Sigmoid colon (tissue), 7 donors: ENCODE results near the gene TREM2. TPM values are rescaled to one million over a fixed set of nuclear protein-coding genes. Genes with fewer than 3 reads are reported as not detected.

Experiments used
- DNase-seq: peaks from one replicate; pipeline ENCODE4 v3.0.0-alpha.2; 2019
- H3K27ac ChIP-seq, 4 donors: fragments of 200-600 bp; sonication (generic); one replicate each; pipeline ENCODE4 v1.5.1; 2016 to 2019; ENCODE audit warnings: mild to moderate bottlenecking in 1 of 4
- H3K27me3 ChIP-seq, 3 donors: fragments of 200-600 bp; sonication (generic); one replicate each; pipeline ENCODE4 v1.5.1; 2019; ENCODE audit warnings: mild to moderate bottlenecking in 1 of 3
- H3K36me3 ChIP-seq, 4 donors: fragments of 200-600 bp; sonication (generic); one replicate each; pipeline ENCODE4 v1.5.1; 2016 to 2019
- H3K4me1 ChIP-seq, 4 donors: fragments of 200-600 bp; sonication (generic); one replicate each; pipeline ENCODE4 v1.5.1; 2017 to 2019
- H3K4me3 ChIP-seq, 4 donors: fragments of 200-600 bp; sonication (generic); one replicate each; pipeline ENCODE4 v1.5.1; 2017 to 2019; ENCODE audit warnings: mild to moderate bottlenecking in 2 of 4, moderate library complexity in 1 of 4
- H3K9me3 ChIP-seq, 4 donors: fragments of 200-600 bp in 3 of 4; sonication (generic) in 3 of 4; one replicate each; pipeline versions ENCODE4 v1.5.1 to v1.6.1; 2013 to 2019
- CTCF ChIP-seq, 4 experiments: fragments of 450-650 bp in 3 of 4; fragments of 200-600 bp in 1 of 4; IDR thresholded peaks; one replicate each; pipeline ENCODE4 v1.5.1; 2016 to 2019; ENCODE audit warnings: antibody characterized with exemption in 4 of 4, mild to moderate bottlenecking in 3 of 4, moderate library complexity in 2 of 4
- EP300 ChIP-seq, 4 donors: sonication (generic); formaldehyde crosslinking; IDR thresholded peaks; one replicate each; pipeline ENCODE4 v1.6.1; 2017; ENCODE audit warnings: antibody characterized with exemption in 4 of 4
- POLR2A ChIP-seq, 2 donors: fragments of 450-650 bp; IDR thresholded peaks; one replicate each; pipeline ENCODE4 v1.6.1; 2016; ENCODE audit warnings: antibody characterized with exemption in 2 of 2, mild to moderate bottlenecking in 2 of 2, moderate library complexity in 2 of 2
- POLR2AphosphoS5 ChIP-seq, 4 donors: sonication (generic); formaldehyde crosslinking; IDR thresholded peaks; one replicate each; pipeline ENCODE4 v1.6.1; 2017; ENCODE audit warnings: antibody characterized with exemption in 4 of 4
- WGBS, 2 donors: extraction: QIAGEN DNeasy Blood & Tissue Kit; methylation state at CpG; one replicate each; pipeline ENCODE4 v1.1.7; 2013; 5-methylcytosine and 5-hydroxymethylcytosine counted together
- intact Hi-C: fragments of 100-400 bp; cut with DNase I; formaldehyde crosslinking; loops from one replicate; pipeline ENCODE4 v1.15.1; 2023
- polyA plus RNA-seq, 3 donors: library from polyadenylated mRNA; stranded (reverse); fragments of 200-250 nt; gene quantifications; one replicate each; pipeline ENCODE4 v1.2.3, GENCODE V29; 2013
- total RNA-seq, 4 donors: library from RNA; depleted of rRNA; stranded (reverse); fragments of >200 nt; gene quantifications; one replicate each; pipeline ENCODE4 v1.1.0, GENCODE V29; 2016
- donor health status: healthy with polysubstance abuse.
- donor health status: Bipolar disorder and iron deficiency.
- donor health status: healthy.

TREM2 gene
- total and polyA plus RNA-seq, 7 donors: 0.83 to 7.4 (median 3.4) TPM; not detected in 1

GRCh38 chr6:41194386-41194785, 31.5 kb upstream of the TREM2 start:
- Histone ChIP-seq H3K36me3 (no peaks in the 10 kb centered on the region), H3K9me3 (peaks cover 0 to 7% (median 2%) of the 10 kb centered on the region in 4 donors), H3K4me3 (no peak overlapping the region), H3K27me3 (peaks cover 0 to 17% (median 0%) of the 10 kb centered on the region in 3 donors), H3K27ac (no peak overlapping the region), H3K4me1 (no peaks in the 10 kb centered on the region)
- intact Hi-C loops: no loop called here
- no peak for TF ChIP-seq EP300 (IDR thresholded peaks at IDR 0.05)
- no peak for TF ChIP-seq CTCF (IDR thresholded peaks at IDR 0.05)
- no peak for TF ChIP-seq POLR2A (IDR thresholded peaks at IDR 0.05)
- no peak for TF ChIP-seq POLR2AphosphoS5 (IDR thresholded peaks at IDR 0.05)
- DNase-seq: no peak
- WGBS, 2 donors: 93 to 95% methylated on average over 3 of the region's 3 CpGs

- Histone ChIP-seq H3K9me3 (peaks cover 0 to 7% (median 2%) of the 10 kb centered on the region in 4 donors), H3K4me3 (no peak overlapping the region), H3K4me1 (no peaks in the 10 kb centered on the region), H3K27me3 (peaks cover 0 to 17% (median 0%) of the 10 kb centered on the region in 3 donors), H3K36me3 (no peaks in the 10 kb centered on the region), H3K27ac (no peak overlapping the region)
- no peak for DNase-seq
- intact Hi-C loops: no loop called here
- TF ChIP-seq POLR2AphosphoS5 (IDR thresholded peaks at IDR 0.05) (no peak), EP300 (IDR thresholded peaks at IDR 0.05) (no peak), CTCF (IDR thresholded peaks at IDR 0.05) (no peak)
- 43 to 69% methylated on average over 5 of the region's 5 CpGs for WGBS, 2 donors
Measured at GRCh38 chr6:41193884-41194283, 31.0 kb upstream of the TREM2 start.

GRCh38 chr6:41193171-41193734, 30.3 kb upstream of the TREM2 start:
- WGBS, 2 donors: 73 to 82% methylated on average over 5 of the region's 5 CpGs
- Histone ChIP-seq H3K4me1 (no peaks in the 10 kb centered on the region), H3K27me3 (peaks cover 0 to 17% (median 0%) of the 10 kb centered on the region in 3 donors), H3K4me3 (no peak overlapping the region), H3K27ac (no peak overlapping the region), H3K36me3 (no peaks in the 10 kb centered on the region), H3K9me3 (peaks cover 0 to 7% (median 2%) of the 10 kb centered on the region in 4 donors)
- intact Hi-C loops: no loop called here
- no peak for DNase-seq
- TF ChIP-seq EP300 (IDR thresholded peaks at IDR 0.05): no peak
- TF ChIP-seq POLR2A (IDR thresholded peaks at IDR 0.05): no peak
- no peak for TF ChIP-seq CTCF (IDR thresholded peaks at IDR 0.05)
- TF ChIP-seq POLR2AphosphoS5 (IDR thresholded peaks at IDR 0.05): no peak

GRCh38 chr6:41191569-41191968, 28.7 kb upstream of the TREM2 start:
- no peaks in the 10 kb centered on the region for H3K4me1 ChIP-seq
- 13 to 34% methylated on average over 6 of the region's 6 CpGs for WGBS, 2 donors
- H3K27me3 ChIP-seq: peaks cover 0 to 17% (median 0%) of the 10 kb centered on the region in 3 donors
- intact Hi-C loops: no loop called here
- H3K4me3 ChIP-seq: no peak overlapping the region
- TF ChIP-seq POLR2AphosphoS5 (IDR thresholded peaks at IDR 0.05) (no peak), POLR2A (IDR thresholded peaks at IDR 0.05) (no peak), EP300 (IDR thresholded peaks at IDR 0.05) (no peak), CTCF (IDR thresholded peaks at IDR 0.05) (no peak)
- DNase-seq: no peak
- H3K9me3 ChIP-seq: peaks cover 0 to 7% (median 2%) of the 10 kb centered on the region in 4 donors
- no peaks in the 10 kb centered on the region for H3K36me3 ChIP-seq
- H3K27ac ChIP-seq: no peak overlapping the region

- no peak overlapping the region for H3K4me3 ChIP-seq
- no peak overlapping the region for H3K27ac ChIP-seq
- intact Hi-C loops: no loop called here
- no peaks in the 10 kb centered on the region for H3K4me1 ChIP-seq
- peaks cover 0 to 17% (median 0%) of the 10 kb centered on the region in 3 donors for H3K27me3 ChIP-seq
- 84 to 91% methylated on average over 3 of the region's 3 CpGs for WGBS, 2 donors
- H3K9me3 ChIP-seq: peaks cover 0 to 7% (median 2%) of the 10 kb centered on the region in 4 donors
- TF ChIP-seq CTCF (IDR thresholded peaks at IDR 0.05): no peak
- no peak for TF ChIP-seq POLR2A (IDR thresholded peaks at IDR 0.05)
- TF ChIP-seq POLR2AphosphoS5 (IDR thresholded peaks at IDR 0.05): no peak
- TF ChIP-seq EP300 (IDR thresholded peaks at IDR 0.05): no peak
- DNase-seq: no peak
- H3K36me3 ChIP-seq: no peaks in the 10 kb centered on the region
Measured at GRCh38 chr6:41190791-41191190, 27.9 kb upstream of the TREM2 start.
